Erythroblast (primary cell): ENCODE data around the gene AMBP.

Experiments used
- GATA1 ChIP-seq: IDR thresholded peaks from 2 replicates; pipeline ENCODE4 v1.6.1; 2011; ENCODE audit warnings: low read depth, mild to moderate bottlenecking, control low read depth, low read length, moderate library complexity
- POLR2A ChIP-seq: IDR thresholded peaks from 2 replicates; pipeline ENCODE4 v1.6.1; 2011; ENCODE audit warnings: mild to moderate bottlenecking, low read length

GRCh38 chr9:114056527-114056926 is 21.6 kb downstream of the AMBP start:
- no peak for TF ChIP-seq POLR2A
- no peak for TF ChIP-seq GATA1
